Activated B cell treated with CpG ODN at 0.5 μM for 24 hours (primary cell): Measurements from ENCODE around the gene PLCH2. TPM values are rescaled to one million over a fixed set of nuclear protein-coding genes. Genes with fewer than 3 reads are reported as not detected.
A peak's percentile ranks its signal among the peaks of the same experiment; 100 is the strongest.

ENCODE experiments used
- ATAC-seq: fragments of 200-7000 bp; cut with Tn5 transposase; one replicate; pipeline ENCODE4 v1.10.0; 2021; ENCODE audit warnings: low read depth, mild to moderate bottlenecking, moderate library complexity
- CTCF ChIA-PET: fragments of 350-600 bp; sonication (Branson Sonifier 250); formaldehyde crosslinking; loops from one replicate; lab custom pipeline; 2021; ENCODE audit warnings: antibody characterized with exemption; lab: Charles Lee
- POLR2A ChIA-PET: fragments of 350-600 bp; sonication (Branson Sonifier 250); formaldehyde crosslinking; loops from one replicate; lab custom pipeline; 2021; ENCODE audit warnings: antibody characterized with exemption; lab: Charles Lee
- DNase-seq: peaks from one replicate; pipeline ENCODE4 v3.0.0; 2022
- H3K27ac Mint-ChIP-seq: one replicate; pipeline ENCODE4 v1.8.0; 2020; ENCODE audit warnings: mixed read lengths
- H3K27me3 Mint-ChIP-seq: one replicate; pipeline ENCODE4 v1.8.0; 2021; ENCODE audit warnings: mixed read lengths
- H3K36me3 Mint-ChIP-seq: one replicate; pipeline ENCODE4 v1.8.0; 2021; ENCODE audit warnings: low read depth, mixed read lengths
- H3K4me1 Mint-ChIP-seq: one replicate; pipeline ENCODE4 v1.8.0; 2021; ENCODE audit warnings: mixed read lengths
- H3K4me3 Mint-ChIP-seq: one replicate; pipeline ENCODE4 v1.8.0; 2020; ENCODE audit warnings: mild to moderate bottlenecking, mixed read lengths
- H3K9me3 Mint-ChIP-seq: one replicate; pipeline ENCODE4 v1.8.0; 2020; ENCODE audit warnings: mixed read lengths
- CTCF ChIP-seq: fragments of 200-600 bp; IDR thresholded peaks from one replicate; pipeline ENCODE4 v1.8.0; 2022; ENCODE audit warnings: antibody characterized with exemption, mild to moderate bottlenecking
- intact Hi-C: fragments of 100-400 bp; cut with micrococcal nuclease; formaldehyde crosslinking; loops from one replicate; pipeline ENCODE4 v1.15.1; 2024
- total RNA-seq: library from RNA; stranded (reverse); gene quantifications from 2 replicates; pipeline ENCODE4 v1.2.3, GENCODE V29; 2022

PLCH2 gene
- total RNA-seq, 1 donor from 2014 or later: 6.1 TPM

- ATAC-seq: peak; percentile 67
These were observed 9.0 kb upstream of the PLCH2 start for GRCh38 chr1:2466958-2467554.

GRCh38 chr1:2468041-2468472, 8.0 kb upstream of the PLCH2 start:
- DNase-seq: peak; percentile 29
- peaks cover 17% of the 10 kb centered on the region for H3K4me1 Mint-ChIP-seq
- H3K9me3 Mint-ChIP-seq: no peaks in the 10 kb centered on the region
- TF ChIP-seq CTCF: no peak
- ChIA-PET CTCF (no interaction called here), POLR2A (interaction anchor here (0.9 kb wide), 1 partner anchor 79 kb away, joined by 4 read pairs; no protein-coding TSS in a partner anchor)
- no peak overlapping the region for H3K4me3 Mint-ChIP-seq
- peaks cover 6% of the 10 kb centered on the region for H3K27me3 Mint-ChIP-seq
- no peak overlapping the region for H3K27ac Mint-ChIP-seq
- ATAC-seq: no peak
- intact Hi-C loops: loop anchor here (1.0 kb wide), 1 partner anchor 58 kb away; the partner anchor contains the start of gene PANK4
- H3K36me3 Mint-ChIP-seq: no peaks in the 10 kb centered on the region

More at GRCh38 chr1:2466958-2467554, 9.0 kb upstream of the PLCH2 start:
- no peak for TF ChIP-seq CTCF
- peaks cover 6% of the 10 kb centered on the region for H3K27me3 Mint-ChIP-seq
- no peaks in the 10 kb centered on the region for H3K36me3 Mint-ChIP-seq
- H3K4me1 Mint-ChIP-seq: peaks cover 17% of the 10 kb centered on the region
- DNase-seq: no peak
- no peak overlapping the region for H3K4me3 Mint-ChIP-seq
- H3K27ac Mint-ChIP-seq: no peak overlapping the region
- POLR2A ChIA-PET: no interaction called here
- CTCF ChIA-PET: interaction anchor here (0.9 kb wide), 1 partner anchor 94 kb away, joined by 3 read pairs; no protein-coding TSS in a partner anchor
- no peaks in the 10 kb centered on the region for H3K9me3 Mint-ChIP-seq
- intact Hi-C loops: no loop called here

GRCh38 chr1:2468540-2468939, 7.5 kb upstream of the PLCH2 start:
- Mint-ChIP-seq H3K9me3 (no peaks in the 10 kb centered on the region), H3K27ac (no peak overlapping the region), H3K4me3 (no peak overlapping the region), H3K36me3 (no peaks in the 10 kb centered on the region), H3K27me3 (peaks cover 6% of the 10 kb centered on the region), H3K4me1 (peaks cover 17% of the 10 kb centered on the region)
- DNase-seq (no peak), ATAC-seq (no peak)
- POLR2A ChIA-PET: interaction anchor here (0.9 kb wide), 1 partner anchor 79 kb away, joined by 4 read pairs; no protein-coding TSS in a partner anchor
- intact Hi-C loops: loop anchor here (1.0 kb wide), 1 partner anchor 58 kb away; the partner anchor contains the start of gene PANK4
- CTCF ChIA-PET: no interaction called here
- no peak for TF ChIP-seq CTCF

GRCh38 chr1:2469103-2469940, 6.8 kb upstream of the PLCH2 start:
- intact Hi-C loops: no loop called here
- no peak overlapping the region for H3K27ac Mint-ChIP-seq
- ATAC-seq (no peak), DNase-seq (no peak)
- no peaks in the 10 kb centered on the region for H3K36me3 Mint-ChIP-seq
- H3K27me3 Mint-ChIP-seq: peaks cover 4% of the 10 kb centered on the region
- ChIA-PET CTCF (no interaction called here), POLR2A (no interaction called here)
- peaks cover 17% of the 10 kb centered on the region for H3K4me1 Mint-ChIP-seq
- H3K4me3 Mint-ChIP-seq: no peak overlapping the region
- TF ChIP-seq CTCF: no peak
- H3K9me3 Mint-ChIP-seq: no peaks in the 10 kb centered on the region
